Activated gamma-delta T cell (primary cell): ENCODE measurements around the gene RAD51B.

Source experiments
- DNase-seq: peaks from one replicate; lab custom pipeline; 2025; lab: John Stamatoyannopoulos, UW

Gene RAD51B

DNA sequence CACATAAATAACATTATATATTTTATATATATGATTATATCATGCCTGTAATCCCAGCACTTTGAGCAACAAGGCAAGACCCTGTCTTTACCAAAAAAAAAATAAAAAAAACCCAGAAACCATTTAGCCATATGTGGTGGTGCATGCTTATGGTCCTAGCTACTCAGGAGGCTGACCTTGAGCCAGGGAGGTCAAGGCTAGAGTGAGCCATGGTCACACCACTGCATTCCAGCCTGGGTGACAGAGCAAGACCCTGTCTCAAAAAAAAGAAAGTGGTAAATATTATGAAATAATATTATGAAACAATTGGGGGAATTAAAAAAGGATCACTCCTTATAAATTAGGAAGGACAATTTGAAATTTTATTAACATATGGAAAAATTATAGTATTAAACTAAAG, 16.0 kb downstream of the RAD51B start:
- no peak for DNase-seq

DNA sequence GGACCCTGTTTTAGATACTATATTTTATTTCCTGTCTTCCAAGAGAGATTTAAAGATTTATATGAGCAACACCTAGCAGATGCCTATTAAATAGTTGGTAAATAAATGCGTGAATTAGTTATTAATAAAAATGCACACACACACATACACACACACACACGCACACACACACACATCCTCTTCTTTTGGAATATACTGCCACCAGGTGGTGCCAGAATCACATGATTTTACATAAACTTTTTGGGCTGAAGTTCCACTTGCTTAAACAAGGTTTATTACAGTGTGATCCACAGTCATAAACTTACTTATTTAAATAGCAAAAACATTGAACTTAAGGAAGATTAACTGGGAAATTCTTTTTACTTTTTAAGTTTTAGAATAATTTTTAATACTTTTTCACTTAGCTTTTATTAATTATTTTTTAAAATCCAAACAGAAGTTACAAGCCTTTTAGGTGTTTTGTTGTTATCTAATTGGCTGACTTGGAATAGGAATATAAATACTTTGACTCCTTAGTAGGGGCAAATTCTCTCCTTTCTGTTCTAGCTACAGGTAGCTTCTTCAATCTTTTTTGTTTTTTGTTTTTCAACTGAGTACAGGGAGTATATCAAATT, 17.5 kb downstream of the RAD51B start:
- no peak for DNase-seq

DNA sequence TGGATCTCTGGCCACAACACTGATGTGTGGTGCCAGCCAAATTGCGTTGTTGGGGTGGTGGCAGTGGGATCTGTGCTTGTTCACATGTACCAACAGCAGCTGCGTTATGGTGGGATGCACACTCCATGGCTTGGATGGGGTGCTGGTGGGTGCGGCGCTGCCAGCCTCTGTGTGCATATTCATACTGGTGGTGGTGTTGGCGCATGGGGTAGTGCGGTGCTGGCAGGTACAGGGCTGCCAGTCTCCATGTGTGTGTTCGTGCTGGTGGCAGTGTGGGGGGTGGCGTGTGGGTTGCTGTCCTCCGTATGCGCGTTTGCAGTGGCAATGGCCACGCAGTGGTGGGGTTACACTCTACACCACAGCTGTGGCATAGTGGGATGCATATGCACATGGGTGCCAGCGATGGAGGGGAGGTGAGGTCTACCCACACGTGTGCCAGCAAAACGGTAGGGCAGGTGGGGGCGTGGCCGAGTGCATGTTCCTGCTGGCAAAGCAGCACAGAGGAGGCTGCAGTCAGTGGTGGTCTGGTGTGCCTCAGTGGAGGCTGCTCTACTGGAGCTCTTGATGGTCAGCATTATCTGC, 26.5 kb downstream of the RAD51B start:
- no peak for DNase-seq

DNA sequence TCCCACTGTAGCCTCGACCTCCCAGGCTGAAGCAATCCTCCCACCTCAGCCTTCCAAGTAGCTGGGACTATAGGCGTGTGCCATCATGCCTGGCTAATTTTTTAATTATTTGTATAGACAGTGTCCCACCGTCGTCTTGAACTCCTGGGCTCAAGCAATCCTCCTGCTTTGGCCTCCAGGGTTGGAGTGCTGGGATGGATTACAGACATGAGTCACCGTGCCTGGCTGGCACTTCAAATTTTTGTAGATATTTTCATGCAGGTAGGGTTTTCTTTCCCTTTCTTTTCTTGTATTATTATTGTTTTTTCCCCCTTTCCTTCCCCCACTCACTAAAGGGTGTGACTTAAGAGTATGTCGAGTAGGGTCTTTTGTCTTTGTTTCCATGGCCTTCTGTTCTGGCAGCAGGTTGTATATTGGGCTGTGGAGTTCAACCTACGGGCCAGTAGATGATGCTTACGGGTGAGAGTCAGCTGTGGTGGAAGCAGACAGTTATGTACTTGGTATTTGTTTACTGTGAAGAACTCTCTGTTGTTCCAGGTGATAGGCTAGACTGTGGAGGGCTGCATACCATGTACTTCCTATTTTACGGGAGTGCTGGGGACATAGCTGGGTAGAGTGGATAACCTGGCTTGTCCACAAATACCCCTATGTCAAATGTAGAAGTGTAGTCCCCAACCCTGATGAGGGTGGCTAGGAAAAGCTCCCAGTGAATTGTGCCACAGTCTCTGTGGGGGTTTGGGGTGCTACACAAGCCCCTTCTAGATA, 30.7 kb downstream of the RAD51B start:
- DNase-seq = no peak

DNA sequence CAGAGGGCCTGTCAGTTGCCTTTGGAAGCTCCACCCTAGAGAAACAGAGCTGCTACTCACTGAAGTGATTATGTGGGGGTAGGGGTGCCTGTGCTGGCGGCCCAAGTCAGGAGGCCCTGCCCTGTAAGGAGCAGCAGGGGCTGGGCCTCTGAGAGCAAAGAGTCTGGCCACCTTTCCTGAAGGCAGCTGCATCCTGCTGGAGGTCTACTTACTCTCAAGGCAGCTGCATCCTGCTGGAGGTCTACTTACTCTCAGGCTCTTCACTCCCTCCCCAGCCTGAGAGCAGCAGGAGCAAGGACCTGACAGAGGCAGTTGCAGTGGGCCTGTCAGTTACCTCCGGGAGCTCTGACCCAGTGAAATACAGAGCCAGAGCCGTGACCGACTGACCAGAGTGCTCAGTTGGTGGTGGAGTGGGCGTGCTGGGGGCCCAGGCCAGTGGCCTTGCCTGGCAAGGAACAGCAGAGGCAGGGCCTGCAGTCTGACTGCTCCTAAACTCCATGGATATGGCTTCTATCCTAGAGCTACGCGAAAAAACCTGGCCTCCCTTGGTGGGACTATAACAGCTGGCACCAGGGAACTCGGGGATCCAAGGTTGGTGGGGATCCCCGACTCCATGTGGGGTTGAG, 32.3 kb downstream of the RAD51B start:
- DNase-seq = no peak

DNA sequence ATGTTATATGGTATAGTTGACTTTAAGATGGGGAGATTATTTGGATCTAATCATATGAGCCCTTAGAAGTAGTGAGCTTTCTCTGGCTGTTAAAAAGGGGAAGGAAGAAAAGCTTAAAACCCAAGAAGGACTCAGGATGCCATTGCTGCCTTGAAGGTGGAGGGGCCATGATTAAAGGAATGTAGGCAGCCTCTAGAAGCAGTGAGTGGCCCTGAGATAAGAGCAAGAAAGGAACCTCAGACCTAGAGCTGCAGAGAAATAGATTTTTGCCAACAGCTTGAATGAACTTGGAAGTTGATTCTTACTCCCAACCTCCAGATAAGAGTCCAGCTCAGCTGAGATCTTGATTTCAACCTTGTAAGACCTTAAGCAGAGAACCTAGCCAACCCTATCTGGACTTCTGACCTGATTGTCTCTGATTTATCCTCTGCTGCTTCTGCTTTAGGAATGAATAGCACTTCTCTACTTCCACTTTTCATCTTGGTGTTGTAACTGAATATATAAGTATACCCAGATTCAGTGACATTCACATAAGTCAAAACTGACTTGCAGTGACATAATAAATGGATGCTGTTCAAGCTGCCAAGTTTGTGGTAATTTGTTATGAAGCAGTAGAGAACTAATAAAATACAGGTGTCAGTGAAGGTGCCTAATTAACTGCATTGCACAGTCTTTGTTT, 33.5 kb downstream of the RAD51B start:
- DNase-seq = no peak

DNA sequence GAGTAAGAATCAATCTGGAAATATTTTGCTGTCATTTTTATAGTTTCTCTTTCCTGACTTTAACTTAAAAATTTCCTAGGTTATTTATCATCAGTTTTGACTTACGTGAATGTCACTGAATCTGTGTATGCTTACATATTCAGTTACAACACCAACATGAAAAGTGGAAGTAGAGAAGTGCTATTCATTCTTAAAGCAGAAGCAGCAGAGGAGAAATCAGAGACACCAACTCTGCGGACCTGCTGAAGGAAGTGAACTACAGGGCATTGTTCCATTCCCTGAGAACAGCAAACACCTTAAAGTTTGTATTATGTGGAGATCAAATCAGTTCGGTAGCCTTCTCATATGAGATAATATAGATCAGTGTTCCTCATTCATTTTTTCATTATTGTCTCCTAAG, 34.1 kb downstream of the RAD51B start:
- no peak for DNase-seq

DNA sequence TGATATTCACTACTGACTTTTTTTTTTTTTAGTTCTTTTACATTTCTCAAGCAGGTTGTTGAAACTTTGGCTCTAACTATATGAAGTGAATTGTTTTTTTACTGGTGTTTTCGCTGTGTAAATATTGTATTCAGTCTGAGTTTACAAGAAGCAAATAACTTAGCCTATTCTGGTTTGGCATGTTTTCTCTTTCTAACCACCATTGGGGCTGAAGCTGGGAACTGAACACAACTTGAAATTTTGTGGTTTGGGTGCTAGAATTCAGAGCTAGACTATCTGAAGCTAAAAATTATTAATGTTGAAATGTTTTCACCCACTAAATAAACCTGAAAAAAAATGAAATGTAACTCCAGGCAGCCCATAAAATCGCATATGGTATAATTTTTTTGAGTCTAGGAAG, 37.2 kb downstream of the RAD51B start:
- no peak for DNase-seq

DNA sequence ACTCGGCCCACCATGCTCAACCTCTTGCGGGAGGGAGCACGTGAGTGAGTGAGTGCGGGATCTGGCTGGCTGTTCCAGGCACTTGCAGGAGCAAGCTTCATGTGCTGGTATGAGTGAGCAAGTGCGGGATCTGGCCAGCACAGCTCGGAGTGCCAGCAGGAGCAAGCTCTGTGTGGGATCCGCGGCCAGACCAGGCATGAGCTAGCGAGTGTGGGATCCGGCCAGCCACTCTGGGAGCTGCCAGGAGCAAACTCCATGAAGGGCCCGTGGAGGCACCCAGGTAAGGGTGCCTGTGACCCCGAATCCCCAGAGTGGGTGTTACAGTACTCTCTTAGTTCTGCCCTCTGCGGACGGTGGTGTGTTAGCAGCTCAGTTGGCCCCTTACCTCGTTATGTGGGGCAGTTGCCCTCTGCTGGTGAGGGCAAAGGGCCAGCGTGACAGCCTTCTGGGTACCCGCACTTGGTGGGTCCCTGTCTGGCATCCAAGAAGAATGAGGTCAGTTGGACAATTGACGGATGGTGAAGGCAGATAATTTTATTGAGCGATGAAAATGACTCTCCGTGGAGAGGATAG, 38.3 kb downstream of the RAD51B start:
- no peak for DNase-seq

DNA sequence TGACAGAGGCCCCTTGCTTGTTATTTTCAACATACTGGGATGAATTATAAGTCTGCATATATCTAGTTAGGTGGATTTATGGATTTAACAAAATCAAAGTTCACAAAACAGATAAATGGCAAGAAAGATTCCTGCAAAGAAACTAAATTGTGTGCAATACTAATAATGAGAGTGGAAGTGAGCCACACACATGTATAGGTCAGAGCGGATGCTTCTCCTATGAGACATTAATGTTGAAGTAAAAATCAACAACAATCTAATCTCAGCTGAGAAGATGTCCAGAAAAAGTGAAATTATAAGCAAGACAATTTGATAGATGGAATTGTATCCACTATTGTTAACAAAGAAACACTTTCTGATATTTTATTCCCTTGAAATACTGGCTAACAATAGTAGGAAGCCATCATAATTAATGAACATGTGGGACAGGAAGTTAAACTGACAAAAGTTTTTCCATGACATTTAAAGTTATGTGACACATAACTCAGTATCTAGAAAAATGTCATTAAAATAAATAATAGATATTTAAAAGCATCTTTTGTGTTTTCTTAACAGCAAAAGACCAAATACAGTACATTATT, 39.7 kb downstream of the RAD51B start:
- DNase-seq = no peak

DNA sequence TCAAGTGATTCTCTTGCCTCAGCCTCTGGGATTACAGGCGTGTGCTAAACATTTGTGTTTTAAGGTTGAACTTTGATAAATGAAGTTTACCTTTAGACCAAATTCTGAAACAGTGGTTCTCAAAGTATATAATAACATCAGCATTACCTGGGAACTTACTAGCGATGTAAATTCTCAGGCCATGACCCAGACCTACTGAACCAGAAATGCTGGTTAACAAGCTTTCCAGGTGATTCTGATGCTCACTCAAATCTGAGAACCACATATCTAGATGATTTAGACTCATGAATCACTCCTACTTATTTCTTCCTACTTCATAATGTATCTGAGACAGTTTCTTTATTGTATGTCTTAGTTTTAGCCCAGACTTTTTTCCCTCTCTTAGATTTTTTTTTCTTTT, 43.6 kb downstream of the RAD51B start:
- DNase-seq = no peak

DNA sequence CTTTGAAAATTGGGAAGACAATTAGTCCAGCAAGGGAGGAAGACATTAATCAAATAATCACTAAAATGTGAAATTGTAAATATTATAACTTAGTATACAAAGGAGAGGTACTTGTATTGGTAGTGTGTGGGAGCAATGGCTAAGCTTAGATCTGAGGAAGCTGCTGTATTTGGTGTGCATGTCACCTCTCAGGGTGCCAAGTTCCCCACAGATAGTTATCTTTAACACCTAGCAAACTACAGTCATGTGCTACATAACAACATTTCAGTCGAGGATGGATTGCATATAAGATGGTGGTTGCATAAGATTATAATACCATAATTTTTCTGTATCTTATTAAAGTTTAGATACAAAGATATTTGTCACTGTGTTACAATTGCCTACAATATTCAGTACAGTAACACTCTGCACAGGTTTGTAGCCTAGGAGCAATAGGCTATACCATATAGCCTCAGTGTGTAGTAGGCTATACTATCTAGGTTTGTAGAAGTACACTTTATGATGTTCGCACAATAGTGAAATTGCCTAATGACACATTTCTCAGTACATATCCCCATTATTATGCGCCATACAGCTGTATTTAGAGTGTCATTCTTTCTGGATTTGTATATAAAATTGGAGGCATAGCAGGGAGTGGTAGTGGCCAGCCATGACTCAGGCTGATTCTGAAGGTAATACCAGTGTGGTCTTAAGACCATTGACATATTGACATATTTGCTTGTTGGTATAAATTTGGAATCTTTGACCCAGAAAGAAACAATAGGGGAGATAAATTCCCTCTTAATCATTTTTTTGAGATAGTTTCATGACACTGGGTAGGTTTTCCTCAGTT, 55.8 kb downstream of the RAD51B start:
- no peak for DNase-seq

DNA sequence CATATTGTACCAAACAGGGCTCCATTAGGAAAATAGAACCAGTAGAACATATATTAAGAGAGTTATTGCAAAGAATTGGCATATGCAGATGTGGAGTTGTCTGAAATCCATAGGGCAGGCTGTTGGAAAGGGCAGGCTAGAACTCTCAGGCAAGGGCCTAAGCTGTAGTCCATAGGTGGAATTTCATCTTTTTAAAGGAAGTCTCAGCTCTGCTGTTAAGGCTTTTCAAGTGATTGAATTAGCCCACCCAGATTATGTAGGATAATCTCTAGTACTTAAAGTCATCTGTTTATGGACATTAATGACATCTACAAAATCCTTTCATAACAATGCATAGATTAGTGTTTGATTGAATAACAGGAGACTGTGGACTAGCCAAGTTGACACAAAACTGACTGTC, 59.4 kb downstream of the RAD51B start:
- DNase-seq = no peak

DNA sequence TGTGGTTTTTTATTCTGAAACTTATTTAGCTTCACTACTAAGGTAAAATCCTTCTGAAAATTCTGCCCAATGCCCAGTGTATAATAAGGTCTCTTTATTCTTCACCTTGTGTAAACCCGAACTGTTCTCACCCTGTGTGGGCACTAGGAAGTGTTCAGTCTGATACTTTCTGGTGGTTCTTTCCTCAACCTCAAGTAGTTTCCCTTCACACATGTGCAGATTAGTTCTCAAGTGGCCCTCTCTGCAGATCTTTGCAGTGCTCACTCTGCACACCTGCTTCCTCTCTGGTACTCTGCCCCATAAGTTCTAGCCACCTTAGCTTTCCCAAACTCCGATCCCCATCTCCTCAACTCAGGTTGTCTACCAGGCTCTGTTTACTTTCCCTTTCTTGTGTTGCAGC, 61.6 kb downstream of the RAD51B start:
- no peak for DNase-seq

DNA sequence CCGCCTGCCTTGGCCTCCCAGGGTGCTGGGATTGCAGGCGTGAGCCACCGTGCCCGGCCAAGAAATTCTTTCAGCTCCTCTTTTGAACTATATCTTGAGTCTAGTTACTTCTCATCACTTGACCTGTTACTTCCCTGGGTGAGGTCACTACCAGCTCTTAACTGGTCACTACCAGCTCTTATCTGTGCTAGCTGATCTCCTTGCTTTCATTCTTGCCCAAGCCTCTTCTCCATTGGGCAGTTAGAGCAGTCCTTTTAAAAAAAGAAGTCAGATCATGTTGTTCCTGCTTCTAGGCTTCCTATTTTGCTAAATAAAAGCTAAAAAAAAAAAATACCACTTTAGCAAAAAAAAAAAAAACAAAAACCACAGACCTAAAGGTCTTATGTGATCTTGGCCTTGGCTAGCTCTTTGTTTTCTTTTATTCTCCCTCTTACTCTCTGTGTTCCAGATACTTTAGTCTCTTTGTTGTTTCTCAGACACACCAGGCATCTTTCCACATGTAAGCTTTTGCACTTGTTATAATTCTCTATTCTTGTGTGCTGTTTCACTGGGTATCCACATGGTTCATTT, 63.5 kb downstream of the RAD51B start:
- no peak for DNase-seq

DNA sequence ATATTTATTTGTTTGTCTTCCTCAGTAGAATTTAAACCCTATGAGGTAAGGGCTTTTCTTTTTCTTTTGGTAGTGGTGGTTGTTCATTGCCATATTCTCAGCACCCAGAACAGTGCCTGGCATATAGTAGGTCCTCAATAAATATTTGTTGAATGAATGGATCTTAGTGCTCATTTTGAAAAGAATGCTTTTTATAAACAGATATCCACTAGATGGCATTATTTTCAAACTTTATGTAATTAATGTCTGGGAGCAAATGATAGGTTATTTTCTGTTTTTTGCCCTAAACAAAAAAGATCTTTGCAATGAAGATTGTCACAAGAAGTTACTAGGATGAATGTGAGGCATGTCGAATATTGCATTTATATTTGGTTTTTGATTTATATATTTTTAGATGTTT, 64.1 kb downstream of the RAD51B start:
- no peak for DNase-seq

DNA sequence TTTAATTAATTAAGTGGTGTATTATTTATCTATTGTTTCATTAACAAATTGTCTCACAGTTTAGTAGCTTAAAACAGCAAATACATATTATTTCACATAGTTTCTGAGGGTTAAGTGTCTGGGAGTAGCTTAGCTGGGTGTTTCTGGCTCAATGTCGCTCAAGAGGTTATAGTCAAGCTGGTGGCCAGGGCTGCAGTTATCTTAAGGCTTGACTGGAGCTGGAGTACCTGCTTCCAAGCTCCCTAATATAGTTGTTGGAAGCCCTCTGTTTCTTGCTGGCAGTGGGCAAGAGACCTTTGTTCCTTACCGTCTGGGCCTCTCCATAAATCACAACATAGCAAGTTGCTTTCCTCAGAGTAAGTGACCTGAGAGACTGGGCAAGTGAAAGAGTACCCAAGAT, 66.6 kb downstream of the RAD51B start:
- DNase-seq = no peak

DNA sequence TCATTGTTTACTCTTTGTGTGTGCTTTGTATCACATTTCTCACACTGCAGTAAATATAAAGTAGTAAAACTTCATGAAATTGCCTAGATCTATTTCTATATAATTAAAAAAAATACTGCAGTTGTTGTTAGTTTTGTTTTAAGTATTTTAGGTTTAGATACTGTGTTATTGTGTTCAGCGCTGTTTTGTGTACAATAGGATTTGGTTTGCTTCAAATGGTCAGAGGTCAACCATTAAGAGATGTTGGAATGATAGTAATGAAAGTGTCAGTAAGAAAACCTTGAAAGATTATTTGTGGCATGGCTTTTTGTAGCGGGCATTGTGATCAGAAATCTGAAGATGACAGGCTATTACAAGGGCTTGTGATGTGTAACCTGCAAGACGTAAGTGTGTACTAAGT, 67.9 kb downstream of the RAD51B start:
- no peak for DNase-seq

DNA sequence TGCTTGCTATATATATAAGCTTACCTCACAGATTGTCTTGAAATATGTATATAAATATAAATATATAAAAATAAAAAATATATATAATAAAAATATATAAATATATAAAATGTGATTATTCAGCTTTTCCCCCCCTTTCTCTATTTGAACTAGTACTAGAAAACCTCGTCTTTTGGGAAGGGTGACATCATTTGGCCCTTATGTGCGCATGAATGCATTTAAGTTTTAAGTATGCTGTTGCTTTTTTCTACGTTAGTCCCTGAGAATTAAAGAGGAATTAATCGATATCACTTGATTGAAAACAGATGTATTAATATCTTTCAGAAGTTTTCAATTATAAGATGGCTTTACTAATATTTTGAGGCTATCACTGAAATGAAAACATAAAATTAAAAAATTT, 69.9 kb downstream of the RAD51B start:
- DNase-seq = no peak

DNA sequence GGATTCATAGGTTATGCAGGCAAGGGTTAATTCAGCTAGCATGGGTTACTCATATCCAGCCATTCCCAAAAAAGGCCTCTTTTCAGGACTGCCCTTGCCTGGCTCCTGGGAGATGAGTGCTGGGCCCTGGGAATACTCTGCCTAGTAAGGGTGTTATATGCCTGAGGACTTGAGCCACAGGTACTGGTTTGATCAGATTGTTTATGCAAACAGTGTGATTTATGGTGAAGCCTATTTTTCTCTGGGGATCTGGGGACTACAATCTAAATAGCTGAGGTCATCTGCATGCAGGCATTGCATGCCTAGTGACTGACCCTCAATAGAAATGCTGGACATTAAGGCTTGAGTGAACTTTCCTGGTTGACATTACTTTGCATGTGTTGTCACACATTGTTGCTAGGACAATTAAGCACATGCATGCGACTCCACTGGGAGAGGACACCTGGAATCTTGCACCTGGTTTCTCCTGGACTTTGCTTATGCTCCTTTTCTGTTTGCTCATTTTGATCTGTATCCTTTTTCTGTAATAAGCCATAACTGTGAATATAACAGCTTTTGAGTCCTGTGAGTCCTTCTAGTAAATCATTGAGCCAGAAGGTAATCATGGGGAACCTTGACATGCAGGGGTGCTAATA, 73.0 kb downstream of the RAD51B start:
- no peak for DNase-seq
